HG02642 (cell line): ENCODE data around the gene MET.
A peak's percentile ranks its signal among the peaks of the same experiment; 100 is the strongest.

Experiments used
- ATAC-seq: cut with Tn5 transposase; IDR thresholded peaks from one replicate; pipeline ENCODE4 v1.9.1; 2021; ENCODE audit warnings: mild to moderate bottlenecking; ENCODE audit not compliant: unreplicated experiment, poor library complexity

Gene MET

GRCh38 chr7:116777651-116778281 is 105.8 kb downstream of the MET start:
- no peak for ATAC-seq

GRCh38 chr7:116779216-116779615 is 107.2 kb downstream of the MET start:
- no peak for ATAC-seq

- ATAC-seq, result no peak
Observed at GRCh38 chr7:116779931-116780330, 107.9 kb downstream of the MET start.

GRCh38 chr7:116780521-116780920 is 108.5 kb downstream of the MET start:
- ATAC-seq, result no peak

GRCh38 chr7:116780966-116781365 is 109.0 kb downstream of the MET start:
- no peak for ATAC-seq

GRCh38 chr7:116781584-116781983 is 109.6 kb downstream of the MET start:
- no peak for ATAC-seq

GRCh38 chr7:116782177-116782711 is 110.2 kb downstream of the MET start:
- no peak for ATAC-seq

GRCh38 chr7:116783666-116784318 is 111.8 kb downstream of the MET start:
- no peak for ATAC-seq

GRCh38 chr7:116784647-116785046 is 112.7 kb downstream of the MET start:
- no peak for ATAC-seq

- no peak for ATAC-seq
Observed at GRCh38 chr7:116785843-116786242, 113.8 kb downstream of the MET start.

- peak; percentile 100 for ATAC-seq
Observed at GRCh38 chr7:116786791-116787443, 114.9 kb downstream of the MET start.

- ATAC-seq, result no peak
Observed at GRCh38 chr7:116787881-116788280, 115.9 kb downstream of the MET start.

- ATAC-seq, result no peak
Observed at GRCh38 chr7:116788572-116789197, 116.7 kb downstream of the MET start.

GRCh38 chr7:116790025-116790424 is 118.0 kb downstream of the MET start:
- no peak for ATAC-seq

- no peak for ATAC-seq
Observed at GRCh38 chr7:116792813-116793212, 120.8 kb downstream of the MET start.

- ATAC-seq, result no peak
Observed at GRCh38 chr7:116793795-116794340, 121.9 kb downstream of the MET start.

- ATAC-seq, result no peak
Observed at GRCh38 chr7:116796471-116796870, 124.5 kb downstream of the MET start.

- no peak for ATAC-seq
Observed at GRCh38 chr7:116797612-116798011, 125.6 kb downstream of the MET start.

- ATAC-seq, result no peak
Observed at GRCh38 chr7:116798232-116798631, 126.2 kb downstream of the MET start.

GRCh38 chr7:116799916-116800315 is 127.9 kb downstream of the MET start:
- no peak for ATAC-seq

- ATAC-seq, result no peak
Observed at GRCh38 chr7:116800594-116800993, 128.6 kb downstream of the MET start.
